Fibroblast of skin of abdomen (primary cell): Measurements from ENCODE around the gene SLC16A13.
"Not testable (repeated sequence)": the region's sequence is repeated elsewhere in the genome, so short reads cannot be mapped to it uniquely, and the experiment has no call there.

ENCODE experiments used
- DNase-seq: peaks from one replicate; pipeline ENCODE4 v3.0.0-alpha.2; 2013

SLC16A13 gene

DNA sequence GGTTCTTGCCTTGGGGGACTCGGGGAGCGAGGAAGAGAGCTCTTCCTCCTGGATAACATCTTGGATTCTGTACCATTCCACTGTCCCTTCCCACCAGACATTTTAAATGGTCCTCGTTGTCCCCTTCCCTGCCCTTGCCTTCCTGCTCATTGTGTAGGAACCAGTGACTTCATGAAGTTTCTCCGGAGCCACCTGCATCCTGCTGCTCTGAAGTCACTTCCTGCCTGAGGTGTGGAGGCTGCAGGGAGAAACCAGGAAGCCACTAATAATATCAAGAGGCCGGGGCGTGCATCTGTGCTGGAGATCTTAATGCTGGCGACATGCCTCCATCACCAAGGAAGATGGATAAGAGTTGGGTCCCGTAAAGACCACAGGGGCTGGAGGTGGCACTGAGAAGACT, 6.2 kb upstream of the SLC16A13 start:
- DNase-seq, result no peak

DNA sequence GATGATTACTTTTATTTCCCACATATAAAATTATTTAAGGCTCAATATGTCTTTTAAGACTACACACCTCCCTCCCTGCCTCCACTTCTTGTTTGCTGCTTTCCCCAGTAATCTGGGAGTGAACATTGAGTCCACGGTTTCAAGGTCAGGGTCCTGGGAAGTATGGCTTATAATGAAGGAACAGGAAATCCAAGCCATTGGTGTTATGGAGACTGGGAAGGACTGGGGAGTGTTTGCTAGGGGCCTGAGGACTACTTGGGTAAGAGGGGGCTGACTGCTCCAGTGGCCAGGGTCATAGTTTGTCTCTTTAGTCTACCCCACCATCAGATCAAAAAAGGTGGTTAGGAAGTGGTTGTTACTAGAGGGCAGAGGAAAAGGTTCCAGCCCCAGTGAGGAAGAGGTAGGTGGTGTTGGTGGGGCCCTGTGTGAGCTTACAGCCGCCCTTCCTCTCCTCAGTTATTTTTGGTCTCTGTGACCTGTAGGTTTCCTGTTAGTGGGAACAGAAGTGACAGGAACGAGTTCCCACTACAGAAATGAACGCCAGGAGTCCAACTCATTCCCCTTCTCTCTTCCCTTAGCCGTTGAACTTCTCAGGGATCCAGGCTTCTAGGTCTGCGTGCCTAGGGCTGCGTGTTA, 742 bp upstream of the SLC16A13 start:
- no peak for DNase-seq

DNA sequence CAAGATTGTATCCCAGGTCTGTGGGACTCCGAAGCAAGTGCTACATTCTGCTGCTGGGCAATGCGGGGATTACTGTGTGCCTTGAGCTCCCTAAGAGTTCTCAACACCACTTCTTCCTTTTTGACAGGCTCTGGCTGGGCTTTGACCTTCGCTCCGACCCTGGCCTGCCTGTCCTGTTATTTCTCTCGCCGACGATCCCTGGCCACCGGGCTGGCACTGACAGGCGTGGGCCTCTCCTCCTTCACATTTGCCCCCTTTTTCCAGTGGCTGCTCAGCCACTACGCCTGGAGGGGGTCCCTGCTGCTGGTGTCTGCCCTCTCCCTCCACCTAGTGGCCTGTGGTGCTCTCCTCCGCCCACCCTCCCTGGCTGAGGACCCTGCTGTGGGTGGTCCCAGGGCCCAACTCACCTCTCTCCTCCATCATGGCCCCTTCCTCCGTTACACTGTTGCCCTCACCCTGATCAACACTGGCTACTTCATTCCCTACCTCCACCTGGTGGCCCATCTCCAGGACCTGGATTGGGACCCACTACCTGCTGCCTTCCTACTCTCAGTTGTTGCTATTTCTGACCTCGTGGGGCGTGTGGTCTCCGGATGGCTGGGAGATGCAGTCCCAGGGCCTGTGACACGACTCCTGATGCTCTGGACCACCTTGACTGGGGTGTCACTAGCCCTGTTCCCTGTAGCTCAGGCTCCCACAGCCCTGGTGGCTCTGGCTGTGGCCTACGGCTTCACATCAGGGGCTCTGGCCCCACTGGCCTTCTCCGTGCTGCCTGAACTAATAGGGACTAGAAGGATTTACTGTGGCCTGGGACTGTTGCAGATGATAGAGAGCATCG, 2.4 kb downstream of the SLC16A13 start:
- no peak for DNase-seq

DNA sequence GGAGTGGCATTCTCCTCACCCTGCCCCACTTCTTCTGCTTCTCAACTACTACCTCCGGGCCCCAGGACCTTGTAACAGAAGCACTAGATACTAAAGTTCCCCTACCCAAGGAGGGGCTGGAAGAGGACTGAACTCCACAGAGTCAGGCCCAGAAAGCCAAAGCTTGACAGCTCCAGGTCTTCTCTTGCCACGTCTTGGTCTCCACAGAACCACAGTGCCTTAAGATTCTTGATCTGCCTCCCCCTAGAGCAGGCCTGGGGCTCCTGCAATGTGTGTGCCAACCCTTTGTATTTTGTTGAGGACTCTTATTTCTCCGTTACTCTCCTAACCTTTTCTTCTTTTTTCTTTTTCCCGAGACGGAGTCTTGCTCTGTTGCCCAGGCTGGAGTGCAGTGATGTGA, 4.0 kb downstream of the SLC16A13 start:
- DNase-seq, result no peak

DNA sequence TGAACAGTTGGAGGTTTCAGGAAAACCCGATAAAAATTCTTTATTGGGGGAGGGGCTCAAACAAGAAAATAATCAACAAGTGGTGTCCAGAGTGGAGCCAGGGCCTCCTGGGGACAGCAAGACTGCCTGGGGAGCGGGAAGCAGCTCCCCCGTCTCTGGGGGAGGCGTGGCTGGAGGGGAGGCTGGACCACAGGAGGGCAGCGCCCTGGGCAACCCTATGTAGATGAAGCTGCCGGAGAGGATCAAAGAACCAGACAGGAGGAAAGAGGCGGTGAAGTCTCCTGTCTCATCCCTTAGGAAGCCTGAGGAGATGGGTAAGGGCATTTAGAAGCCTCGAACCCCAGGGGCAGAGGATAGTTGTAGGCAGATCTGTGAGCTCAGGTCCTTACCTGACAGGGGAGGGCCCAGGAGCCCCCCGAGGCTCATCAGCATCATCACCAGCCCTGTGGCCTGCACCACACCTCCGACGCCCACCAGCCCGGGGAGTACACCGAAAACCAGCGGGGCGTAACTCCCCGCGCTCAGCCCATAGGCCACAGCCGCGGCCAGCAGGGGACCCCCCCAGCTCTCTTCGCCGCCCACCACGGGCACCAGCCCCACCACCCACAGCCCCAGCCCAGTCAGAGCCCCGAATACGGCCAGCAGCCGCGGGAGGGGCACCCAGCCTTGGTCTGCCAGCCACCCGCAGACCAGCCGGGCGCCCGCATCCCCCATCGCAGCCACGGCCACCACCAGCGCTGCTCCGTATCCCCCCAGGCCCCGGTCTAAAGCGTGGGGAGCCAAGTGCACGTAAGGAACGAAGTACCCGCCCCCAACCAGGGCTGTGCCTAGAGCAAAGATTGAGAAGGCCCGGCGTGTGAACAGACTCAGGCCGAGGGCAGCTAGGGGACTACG, 6.0 kb downstream of the SLC16A13 start:
- DNase-seq, result no peak

DNA sequence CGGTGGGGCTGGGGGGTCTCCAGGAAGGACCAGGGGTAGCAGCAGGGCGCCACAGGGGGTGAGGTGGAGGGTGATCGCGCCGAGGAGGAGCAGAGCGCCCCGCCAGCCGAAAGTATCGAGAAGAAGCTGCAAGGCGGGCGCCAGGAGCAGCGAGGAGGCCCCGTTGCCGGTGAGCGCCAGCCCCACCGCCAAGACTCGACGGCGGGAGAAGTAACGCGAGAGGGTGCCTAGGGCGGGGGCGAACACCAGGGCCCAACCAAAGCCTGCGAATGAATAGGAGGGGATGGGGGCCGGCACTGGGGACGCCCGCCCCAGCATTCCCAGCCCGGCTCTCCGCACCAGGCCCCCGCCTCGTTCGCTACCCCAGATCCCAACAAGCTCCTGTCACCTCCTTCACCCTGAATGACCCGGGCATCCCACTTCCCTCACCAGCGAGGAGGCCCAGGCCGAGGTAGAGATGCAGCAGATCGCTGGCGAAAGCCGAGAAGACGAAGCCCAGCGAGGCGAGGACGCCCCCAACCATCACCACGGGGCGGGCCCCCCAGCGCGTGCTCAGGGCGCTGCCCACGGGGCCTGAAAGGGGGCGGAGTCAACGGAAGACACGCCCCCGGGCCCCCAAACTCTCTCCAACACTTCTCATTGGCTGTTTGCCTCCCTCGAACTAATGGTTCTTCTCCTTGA, 6.8 kb downstream of the SLC16A13 start:
- DNase-seq, result no peak

DNA sequence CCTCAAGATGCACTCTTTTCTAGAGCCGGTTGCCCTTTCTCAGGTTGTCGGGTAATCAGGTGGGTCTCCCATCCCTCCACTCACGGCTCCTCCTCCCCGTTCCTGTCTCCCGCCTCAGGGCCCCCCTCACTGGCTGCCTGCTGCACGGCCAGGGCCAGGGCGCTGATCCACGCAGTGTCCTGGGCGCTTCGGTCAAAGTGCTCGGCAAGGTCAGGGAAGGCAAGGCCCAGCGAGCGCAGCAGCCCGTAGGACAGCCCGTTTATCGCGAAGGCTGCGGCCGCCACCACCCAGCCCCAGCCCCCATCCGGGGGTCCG, 7.3 kb downstream of the SLC16A13 start:
- no peak for DNase-seq

DNA sequence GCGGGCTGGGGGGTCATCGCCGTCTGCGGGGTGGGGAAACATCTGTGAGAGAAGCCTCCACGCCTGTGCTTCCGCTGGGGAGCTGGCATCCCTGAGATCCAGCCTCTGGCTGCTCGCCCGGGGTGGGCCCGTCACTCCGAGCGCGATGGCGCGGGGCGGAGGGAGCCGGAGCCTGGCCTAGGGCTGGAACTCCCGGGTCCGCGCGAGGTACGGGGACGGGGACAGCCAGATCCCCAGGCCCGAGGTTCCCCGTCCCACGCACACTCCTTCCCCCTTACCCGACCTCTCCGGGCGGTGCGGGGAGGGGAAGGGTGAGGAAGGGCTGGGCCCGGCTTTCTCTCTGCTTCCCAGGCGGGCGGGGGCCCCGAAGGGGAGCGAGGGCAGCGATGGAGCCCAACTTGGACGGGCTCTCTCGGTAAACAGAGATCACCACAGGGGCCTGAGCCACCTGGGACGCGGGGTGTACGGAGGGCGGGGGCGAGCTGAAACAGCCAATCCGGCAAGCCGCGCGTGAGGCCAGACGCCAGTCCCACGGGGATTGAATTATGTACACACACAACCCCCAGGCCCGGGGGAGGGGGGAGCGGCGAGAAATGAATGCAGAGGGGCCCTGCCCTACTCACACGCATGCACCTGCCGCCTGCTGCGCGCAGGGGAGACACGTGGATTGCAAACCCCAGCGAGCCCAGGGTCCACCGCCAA, 7.8 kb downstream of the SLC16A13 start, which contains the start of gene SLC16A11:
Gene SLC16A11, minus strand, starts transcription at position 596 of the 702 bp plus-strand sequence. Its CDS starts 579 bp downstream, at position 17.
- no peak for DNase-seq

DNA sequence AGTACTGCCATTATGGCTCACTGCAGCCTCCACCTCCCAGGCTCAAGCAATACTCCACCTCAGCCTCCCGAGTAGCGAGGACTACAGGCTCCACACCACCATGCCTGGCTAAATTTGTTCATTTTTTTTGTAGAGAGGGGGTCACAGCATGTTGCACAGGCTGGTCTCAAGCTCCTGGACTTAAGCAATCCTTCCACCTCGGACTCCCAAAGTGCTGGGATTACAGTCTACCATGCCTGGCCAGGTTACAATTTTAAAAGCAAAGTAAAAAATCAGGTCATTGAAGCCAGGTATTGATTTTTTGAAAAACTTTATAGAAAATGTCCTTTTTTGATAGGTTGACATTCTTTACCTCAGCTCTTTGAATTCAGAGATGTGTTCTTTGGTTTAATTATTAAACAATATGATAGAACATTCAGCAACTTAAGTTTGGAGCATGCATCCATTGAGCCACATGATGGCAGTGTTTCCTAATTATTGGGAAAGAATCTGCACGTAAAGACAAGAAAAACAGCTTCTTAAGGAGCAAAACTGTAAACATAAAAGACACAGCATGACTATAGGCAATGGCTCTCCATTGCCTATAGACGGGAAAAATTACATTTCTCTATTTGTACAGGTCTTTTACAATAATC, 9.8 kb downstream of the SLC16A13 start:
- DNase-seq, result peak; percentile 71

DNA sequence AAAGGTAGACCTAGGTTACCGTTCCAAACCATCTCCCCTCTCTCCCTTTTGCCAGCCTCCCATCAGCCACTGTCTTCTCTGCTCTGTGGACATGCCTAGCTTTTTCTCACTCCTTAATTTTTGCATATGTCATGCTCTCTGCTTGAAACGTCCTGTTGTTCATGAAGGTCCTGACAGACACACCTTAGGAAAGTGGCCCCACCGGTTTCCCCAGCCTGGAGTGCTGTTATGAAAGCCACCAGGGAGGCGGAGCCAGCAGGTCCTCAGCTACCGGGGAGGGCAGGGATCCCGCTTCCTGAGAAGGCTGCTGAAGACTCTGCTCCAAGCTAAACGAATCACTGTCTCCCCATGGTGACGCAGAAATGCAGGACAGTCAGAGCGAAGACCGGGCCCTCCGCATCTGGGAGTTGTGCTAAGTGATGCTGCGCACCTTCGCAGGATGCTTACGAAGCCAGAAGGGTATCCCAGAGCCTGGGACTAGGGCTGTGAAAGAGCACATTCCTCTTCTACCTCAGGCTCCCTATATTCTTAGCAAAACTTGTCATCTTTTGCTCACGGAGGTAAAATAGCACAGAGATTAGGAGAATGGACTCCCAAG, 10.4 kb downstream of the SLC16A13 start:
- no peak for DNase-seq

DNA sequence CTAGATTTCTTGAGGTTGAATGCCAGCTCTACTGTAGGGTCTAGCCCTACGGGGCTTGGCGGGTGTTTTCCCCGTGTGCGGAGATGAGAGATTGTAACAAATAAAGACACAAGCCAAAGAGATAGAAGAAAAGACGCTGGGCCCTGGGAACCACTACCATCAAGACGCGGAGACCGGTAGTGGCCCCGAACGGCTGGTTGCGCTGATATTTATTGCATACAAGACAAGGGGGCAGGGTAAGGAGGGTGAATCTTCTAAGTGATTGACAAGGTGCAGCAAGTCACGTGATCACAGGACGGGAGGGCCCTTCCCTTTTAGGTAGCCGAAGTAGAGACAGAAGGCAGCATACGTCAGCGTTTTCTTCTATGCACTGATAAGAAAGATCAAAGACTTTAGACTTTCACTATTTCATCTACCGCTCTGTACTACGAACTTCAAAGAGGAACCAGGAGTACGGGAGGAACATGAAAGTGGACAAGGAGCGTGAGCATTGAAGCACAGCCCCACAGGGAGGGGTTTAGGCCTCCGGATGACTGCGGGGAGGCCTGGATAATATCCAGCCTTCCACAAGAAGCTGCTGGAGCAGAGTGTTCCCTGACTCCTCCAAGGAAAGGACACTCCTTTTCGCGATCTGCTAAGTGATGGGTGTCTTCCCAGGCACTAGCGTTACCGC, 11.0 kb downstream of the SLC16A13 start:
- not testable (repeated sequence) for DNase-seq

DNA sequence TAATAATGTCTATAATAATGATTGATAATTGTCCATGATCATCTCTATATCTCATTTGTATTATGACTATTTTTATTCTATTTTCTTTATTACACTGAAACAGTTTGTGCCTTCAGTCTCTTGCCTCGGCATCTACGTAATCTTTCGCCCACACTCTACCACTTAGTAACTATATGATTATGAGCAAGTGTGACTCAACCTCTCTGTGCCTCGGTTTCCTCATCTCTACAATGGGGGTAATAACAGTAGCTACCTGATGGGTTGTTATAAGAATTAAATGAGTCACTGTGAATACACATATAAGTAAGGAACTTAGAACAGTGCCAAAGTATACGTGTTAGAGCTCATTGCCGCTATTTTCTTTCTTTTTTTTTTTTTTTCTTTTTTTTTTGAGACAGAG, 11.8 kb downstream of the SLC16A13 start:
- DNase-seq, result no peak

DNA sequence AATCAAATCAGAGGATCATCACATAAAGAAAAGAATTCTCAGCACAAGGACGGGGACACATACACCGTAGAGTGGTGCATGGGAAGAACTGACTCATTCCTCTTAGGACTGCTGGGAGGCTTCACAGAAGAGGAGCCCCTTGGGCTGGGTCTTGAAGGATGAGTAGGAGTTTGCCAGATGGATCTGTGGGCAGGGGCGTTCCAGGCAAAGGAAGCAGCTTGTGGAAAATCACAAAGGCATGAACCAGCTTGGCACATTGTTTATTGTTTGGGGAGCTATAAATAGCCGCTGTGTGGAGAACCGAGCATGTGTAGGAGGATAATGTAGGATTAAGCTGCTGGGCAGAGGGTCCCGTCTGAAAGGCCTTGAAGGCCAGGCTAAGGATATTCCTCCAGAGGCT, 13.2 kb downstream of the SLC16A13 start:
- no peak for DNase-seq

DNA sequence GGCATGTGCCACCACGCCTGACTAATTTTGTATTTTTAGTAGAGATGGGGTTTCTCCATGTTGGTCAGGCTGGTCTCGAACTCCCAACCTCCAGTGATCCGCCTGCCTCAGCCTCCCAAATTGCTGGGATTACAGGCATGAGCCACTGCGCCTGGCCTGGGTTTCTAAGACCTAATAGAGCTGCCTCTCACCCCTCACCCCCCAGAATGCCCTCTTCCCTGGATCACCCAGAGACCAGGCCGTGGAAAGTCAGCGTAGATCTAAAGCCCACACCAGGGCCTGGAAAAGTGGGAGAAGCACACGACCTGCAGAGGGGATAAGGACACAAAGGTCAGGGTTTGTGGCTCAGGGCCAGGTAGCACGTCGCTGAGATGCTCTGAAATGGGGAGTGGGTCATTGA, 14.8 kb downstream of the SLC16A13 start:
- not testable (repeated sequence) for DNase-seq

DNA sequence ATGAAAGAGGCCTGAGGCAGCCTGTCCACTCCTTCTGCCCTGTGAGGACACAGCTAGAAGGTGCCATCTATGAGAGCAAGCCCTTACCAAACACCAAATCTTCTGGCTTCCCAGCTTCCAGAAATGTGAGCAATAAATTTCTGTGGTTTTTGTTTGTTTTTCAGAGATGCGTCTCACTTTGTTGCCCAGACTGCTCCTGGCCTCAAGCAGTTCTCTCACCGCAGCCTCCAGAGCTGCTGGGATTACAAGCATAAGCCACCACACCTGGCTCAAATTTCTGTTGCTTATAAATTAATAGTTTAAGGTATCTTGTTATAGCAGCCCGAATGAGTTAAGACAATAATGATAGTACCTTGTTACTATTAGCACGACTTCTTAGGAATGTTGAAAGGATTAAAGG, 20.6 kb downstream of the SLC16A13 start:
- no peak for DNase-seq

DNA sequence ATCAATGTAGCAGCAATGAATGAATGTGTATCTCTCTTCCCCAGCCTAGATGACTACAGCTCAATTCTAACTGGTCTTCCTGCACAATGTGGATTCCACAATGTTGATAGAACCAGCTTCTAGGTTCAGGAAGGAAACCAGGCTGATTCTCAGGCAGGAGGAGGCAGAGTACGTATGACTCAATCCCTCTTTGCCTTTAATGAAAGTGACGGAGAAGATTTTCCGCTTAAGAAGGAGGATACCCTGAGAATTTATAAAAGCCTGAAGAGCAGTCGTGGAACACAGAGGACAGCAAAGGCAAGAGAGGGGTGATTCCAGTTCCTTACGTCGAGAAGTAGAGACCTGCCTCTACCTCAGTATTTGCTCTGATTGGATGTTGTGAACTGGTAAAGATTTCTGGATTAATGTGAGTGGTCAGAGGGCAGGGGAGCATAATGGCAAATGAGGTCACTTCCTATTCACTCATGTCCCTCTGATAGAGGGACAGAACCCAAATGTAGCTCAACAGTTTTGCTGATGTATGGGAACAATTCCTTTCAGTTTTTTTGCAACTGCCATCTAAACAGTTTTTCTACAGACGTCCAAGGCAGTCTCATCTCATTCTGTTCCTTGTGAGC, 23.1 kb downstream of the SLC16A13 start:
- no peak for DNase-seq

DNA sequence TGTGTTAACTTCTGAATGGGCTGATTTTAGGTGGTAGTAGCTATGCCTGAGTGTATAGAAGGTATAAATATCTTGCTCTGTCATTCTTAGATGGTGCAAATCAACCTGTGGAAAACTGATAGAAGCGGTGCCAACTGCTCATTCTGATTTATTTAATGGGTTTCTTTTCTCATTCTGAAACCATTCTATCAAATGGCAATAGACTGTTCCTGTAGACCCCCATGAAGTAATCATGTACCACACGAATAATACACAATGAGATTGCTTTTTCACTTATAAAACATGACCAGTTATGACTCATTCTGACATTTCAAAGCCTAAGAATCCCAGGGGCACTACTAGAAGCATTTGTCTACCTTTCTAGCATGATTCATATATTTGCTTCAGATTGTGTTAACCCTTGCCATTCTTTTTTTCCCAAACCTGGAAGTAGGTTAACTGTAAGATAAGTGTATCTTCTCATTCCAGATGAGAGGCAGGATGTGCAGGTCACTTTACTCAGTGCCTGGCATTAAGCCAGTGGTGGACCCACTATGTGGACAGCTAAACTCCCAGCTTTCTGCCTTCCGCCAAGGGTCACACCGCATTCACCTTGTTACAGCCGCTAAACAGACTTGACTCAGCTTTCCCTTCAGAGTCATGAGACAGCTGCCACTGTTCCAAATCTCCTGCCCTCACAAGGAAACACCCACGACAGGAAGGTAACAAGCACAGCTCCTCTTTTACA, 24.5 kb downstream of the SLC16A13 start:
- DNase-seq, result peak; percentile 36

DNA sequence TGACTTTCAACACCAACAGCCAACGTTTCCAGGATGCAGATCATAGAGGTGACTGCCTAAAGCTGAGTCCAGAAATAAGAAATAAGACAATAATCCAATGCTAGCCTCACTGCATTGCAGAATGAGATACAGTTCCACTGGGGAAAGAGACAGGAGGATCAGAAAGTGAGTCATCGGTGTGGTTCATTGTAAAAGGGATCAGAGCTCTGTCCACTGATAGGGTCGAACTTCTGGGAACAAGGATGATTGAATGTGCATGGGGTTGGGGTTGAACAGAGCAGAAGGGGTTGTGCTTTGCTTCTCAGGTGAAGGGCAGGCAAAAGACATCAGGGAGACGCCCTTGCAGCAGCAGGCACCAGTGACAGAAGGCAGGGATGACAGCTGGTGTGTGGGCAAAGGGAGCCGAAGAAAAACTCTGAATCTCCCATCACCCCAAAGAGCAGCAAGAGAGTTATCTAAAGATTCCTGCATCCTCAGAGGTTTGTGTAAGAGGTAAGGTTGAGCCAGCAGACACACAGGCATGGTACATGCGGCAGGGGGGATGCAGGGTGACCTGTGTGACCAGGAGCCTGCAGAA, 27.8 kb downstream of the SLC16A13 start:
- DNase-seq, result no peak

DNA sequence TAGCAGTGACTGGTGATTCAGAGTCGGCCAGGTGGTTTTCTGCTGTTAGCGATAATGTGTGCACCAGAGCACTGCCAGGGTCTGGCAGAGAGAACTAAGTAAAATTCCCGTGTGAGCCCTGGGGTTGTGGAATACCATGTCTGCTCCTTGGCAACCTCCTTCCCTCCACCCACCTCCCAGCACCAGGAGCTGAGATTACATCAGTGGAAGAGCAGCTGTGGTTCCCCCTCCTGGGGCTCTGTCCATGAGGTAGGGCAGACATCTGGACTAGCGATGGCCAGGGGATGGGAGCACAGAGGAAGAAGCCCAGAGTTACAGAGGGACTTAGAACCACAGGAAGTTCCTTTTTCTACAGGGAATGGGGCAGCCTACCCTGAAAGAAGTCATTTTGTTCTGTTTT, 28.4 kb downstream of the SLC16A13 start:
- DNase-seq, result no peak
